Measurements from ENCODE around the gene PTCHD4. TPM values are rescaled to one million over a fixed set of nuclear protein-coding genes. Genes with fewer than 3 reads are reported as not detected.

PTCHD4 gene
- total and polyA plus RNA-seq, 4 donors: 0.07 to 0.65 TPM; not detected in 2

- H3K27ac ChIP-seq (ENCODE audit: low read depth in 1 of 2, low read length in 2 of 2): no peak overlapping the region
- no peak for DNase-seq (ENCODE audit: low spot score)
- H3K4me1 ChIP-seq (ENCODE audit: control insufficient read depth in 4 of 4, insufficient read depth in 4 of 4, low read length in 3 of 4): no peaks in the 10 kb centered on the region
- no peaks in the 10 kb centered on the region for H3K36me3 ChIP-seq (ENCODE audit: control insufficient read depth in 4 of 4, insufficient read depth in 3 of 4, low read depth in 1 of 4, low read length in 3 of 4)
- H3K9ac ChIP-seq (ENCODE audit: low read depth in 1 of 2, low read length in 2 of 2): no peak overlapping the region
- no peaks in the 10 kb centered on the region for H3K27me3 ChIP-seq (ENCODE audit: control insufficient read depth in 4 of 4, insufficient read depth in 4 of 4, low read length in 3 of 4)
- no peak for TF ChIP-seq GABPA (IDR thresholded peaks at IDR 0.05 in 1 of 2, conservative IDR thresholded peaks at IDR 0.05 in 1 of 2)
- TF ChIP-seq SP1 (IDR thresholded peaks at IDR 0.05): no peak
- TF ChIP-seq NR2F2 (IDR thresholded peaks at IDR 0.05): no peak
- TF ChIP-seq JUND (IDR thresholded peaks at IDR 0.05): no peak
- 60% methylated on average over 5 of the region's 5 CpGs for WGBS
- no peak overlapping the region for H3K4me3 ChIP-seq (ENCODE audit: low read depth in 1 of 3, low read length in 3 of 3)
- no peaks in the 10 kb centered on the region for H3K9me3 ChIP-seq (ENCODE audit: control insufficient read depth in 4 of 4, low read length in 3 of 4)
Observed at GRCh38 chr6:48135323-48136084, 24.5 kb upstream of the PTCHD4 start.

GRCh38 chr6:48134246-48134645, 23.2 kb upstream of the PTCHD4 start:
- Histone ChIP-seq H3K27ac (ENCODE audit: low read depth in 1 of 2, low read length in 2 of 2) (no peak overlapping the region), H3K9ac (ENCODE audit: low read depth in 1 of 2, low read length in 2 of 2) (no peak overlapping the region), H3K4me3 (ENCODE audit: low read depth in 1 of 3, low read length in 3 of 3) (no peak overlapping the region), H3K36me3 (ENCODE audit: control insufficient read depth in 4 of 4, insufficient read depth in 3 of 4, low read depth in 1 of 4, low read length in 3 of 4) (no peaks in the 10 kb centered on the region), H3K27me3 (ENCODE audit: control insufficient read depth in 4 of 4, insufficient read depth in 4 of 4, low read length in 3 of 4) (no peaks in the 10 kb centered on the region), H3K4me1 (ENCODE audit: control insufficient read depth in 4 of 4, insufficient read depth in 4 of 4, low read length in 3 of 4) (no peaks in the 10 kb centered on the region), H3K9me3 (ENCODE audit: control insufficient read depth in 4 of 4, low read length in 3 of 4) (no peaks in the 10 kb centered on the region)
- WGBS: 38% methylated on average over 2 of the region's 2 CpGs
- DNase-seq (ENCODE audit: low spot score): no peak
- TF ChIP-seq ZBTB33 (IDR thresholded peaks at IDR 0.05) (no peak), TAF1 (conservative IDR thresholded peaks at IDR 0.05) (no peak), REST (IDR thresholded peaks at IDR 0.05) (no peak), FOXA2 (IDR thresholded peaks at IDR 0.05) (no peak), EGR1 (IDR thresholded peaks at IDR 0.05; ENCODE audit: low read depth in 2 of 2) (no peak), NR2F2 (IDR thresholded peaks at IDR 0.05) (no peak), SP1 (IDR thresholded peaks at IDR 0.05) (no peak), JUND (IDR thresholded peaks at IDR 0.05) (no peak)

- Histone ChIP-seq H3K27me3 (ENCODE audit: control insufficient read depth in 4 of 4, insufficient read depth in 4 of 4, low read length in 3 of 4) (no peaks in the 10 kb centered on the region), H3K27ac (ENCODE audit: low read depth in 1 of 2, low read length in 2 of 2) (no peak overlapping the region), H3K4me3 (ENCODE audit: low read depth in 1 of 3, low read length in 3 of 3) (no peak overlapping the region), H3K36me3 (ENCODE audit: control insufficient read depth in 4 of 4, insufficient read depth in 3 of 4, low read depth in 1 of 4, low read length in 3 of 4) (no peaks in the 10 kb centered on the region), H3K4me1 (ENCODE audit: control insufficient read depth in 4 of 4, insufficient read depth in 4 of 4, low read length in 3 of 4) (no peaks in the 10 kb centered on the region), H3K9ac (ENCODE audit: low read depth in 1 of 2, low read length in 2 of 2) (no peak overlapping the region), H3K9me3 (ENCODE audit: control insufficient read depth in 4 of 4, low read length in 3 of 4) (no peaks in the 10 kb centered on the region)
- no peak for DNase-seq (ENCODE audit: low spot score)
- 60% methylated on average over 4 of the region's 4 CpGs for WGBS
- no peak for TF ChIP-seq CTCF (IDR thresholded peaks at IDR 0.05; ENCODE audit: low read depth, low read length, missing input control)
- no peak for TF ChIP-seq RAD21 (IDR thresholded peaks at IDR 0.05)
- TF ChIP-seq FOXA2 (IDR thresholded peaks at IDR 0.05): no peak
- no peak for TF ChIP-seq TAF1 (conservative IDR thresholded peaks at IDR 0.05)
- no peak for TF ChIP-seq JUND (IDR thresholded peaks at IDR 0.05)
- no peak for TF ChIP-seq REST (IDR thresholded peaks at IDR 0.05)
- TF ChIP-seq FOXA1 (IDR thresholded peaks at IDR 0.05): no peak
- TF ChIP-seq MAX (IDR thresholded peaks at IDR 0.05): no peak
- no peak for TF ChIP-seq HNF4G (IDR thresholded peaks at IDR 0.05)
- TF ChIP-seq GABPA (IDR thresholded peaks at IDR 0.05 in 1 of 2, conservative IDR thresholded peaks at IDR 0.05 in 1 of 2): no peak
Observed at GRCh38 chr6:48123601-48124000, 12.6 kb upstream of the PTCHD4 start.
